Neural progenitor cell (in vitro differentiated cells): ENCODE results near the gene MT1B.

ENCODE experiments used
- CTCF ChIP-seq: fragments of 200-600 bp; sonication (generic); IDR thresholded peaks from 2 replicates; pipeline ENCODE4 v1.5.1; 2017; ENCODE audit warnings: antibody characterized with exemption, mild to moderate bottlenecking
- EZH2 ChIP-seq: fragments of 200-600 bp; sonication (generic); IDR thresholded peaks from 2 replicates; pipeline ENCODE4 v1.6.1; 2017; ENCODE audit warnings: antibody characterized with exemption, mild to moderate bottlenecking, moderate library complexity

GRCh38 chr16:56689171-56689570 lies 37.5 kb downstream of the MT1B start:
- TF ChIP-seq CTCF, result no peak
- TF ChIP-seq EZH2, result no peak
